K562 (cell line): ENCODE data around the gene CACNA2D2. TPM values are rescaled to one million over a fixed set of nuclear protein-coding genes. Genes with fewer than 3 reads are reported as not detected.

ENCODE experiments used
- ATAC-seq: fragments of 200-7000 bp; cut with Tn5 transposase; 3 replicates; pipeline ENCODE4 v1.9.1; 2020; ENCODE audit warnings: moderate library complexity
- BruUV-seq: library from RNA; stranded (reverse); fragments of 400-500 nt; replicated peaks from 2 replicates; lab custom pipeline; 2021; lab: Mats Ljungman, UMichigan
- CTCF ChIA-PET: fragments of 300-600 bp; formaldehyde crosslinking; extraction: SDS; loops from one replicate; lab custom pipeline; 2021; ENCODE audit warnings: low intra/inter-chr PET ratio; lab: Yijun Ruan, JAX
- POLR2A ChIA-PET: fragments of 300-600, 350-650 bp; sonication (Branson Sonifier 250); formaldehyde crosslinking; extraction: SDS; loops from one replicate; lab custom pipeline; 2021; ENCODE audit warnings: antibody characterized with exemption, inconsistent platforms; lab: Yijun Ruan, JAX
- DNase-seq, 4 experiments: peaks; one replicate each; pipeline versions ENCODE4 v3.0.0 to v3.0.0-alpha.2; 2011 to 2018; ENCODE audit warnings: low spot score in 3 of 4, mixed read lengths in 3 of 4; ENCODE audit errors: extremely low read depth in 1 of 4
- FAIRE-seq: peaks from 2 replicates; lab custom pipeline; 2011; peaks lifted over from hg19 to GRCh38; lab: Jason Lieb, UNC
- H2AFZ ChIP-seq: 2 replicates; pipeline ENCODE4 v1.6.0; 2011; ENCODE audit warnings: low read depth, low read length, control low read depth, inconsistent platforms
- H3K27ac ChIP-seq: fragments of 200-600 bp; 3 replicates; pipeline ENCODE4 v1.8.0; 2011; ENCODE audit warnings: low read depth, mild to moderate bottlenecking, control low read depth, inconsistent platforms, low read length, moderate library complexity, mixed read lengths; ENCODE audit errors: extremely low read depth
- H3K27me3 ChIP-seq, 2 experiments: fragments of 300-600 bp in 1 of 2; 2 replicates in 1 of 2; 3 replicates in 1 of 2; pipeline versions ENCODE4 v1.6.0 to v1.8.0; 2011; ENCODE audit warnings: inconsistent platforms in 2 of 2, low read length in 2 of 2, mild to moderate bottlenecking in 1 of 2, mixed read lengths in 1 of 2, moderate library complexity in 1 of 2; ENCODE audit not compliant: control insufficient read depth in 2 of 2, insufficient read depth in 2 of 2
- H3K36me3 ChIP-seq: fragments of 300-600 bp; 3 replicates; pipeline ENCODE4 v1.8.0; 2011; ENCODE audit warnings: mild to moderate bottlenecking, low read length, inconsistent platforms; ENCODE audit not compliant: control insufficient read depth, insufficient read depth
- H3K4me1 ChIP-seq, 2 experiments: fragments of 200-600 bp in 1 of 2; replicated peaks in 1 of 2; 2 replicates in 1 of 2; 3 replicates in 1 of 2; pipeline versions ENCODE4 v1.5.1 to v1.8.0; 2011; ENCODE audit warnings: inconsistent platforms in 2 of 2, low read length in 2 of 2, mild to moderate bottlenecking in 1 of 2, mixed read lengths in 1 of 2, moderate library complexity in 1 of 2; ENCODE audit not compliant: control insufficient read depth in 2 of 2, insufficient read depth in 2 of 2
- H3K4me2 ChIP-seq: 2 replicates; pipeline ENCODE4 v1.6.1; 2011; ENCODE audit warnings: low read length, control low read depth, inconsistent platforms, mixed read lengths; ENCODE audit not compliant: insufficient read depth
- H3K4me3 ChIP-seq: fragments of 200-600 bp; sonication (generic), shearing (Covaris generic); 2 replicates; pipeline ENCODE4 v1.5.1; 2016; ENCODE audit warnings: control low read depth, inconsistent platforms
- H3K79me2 ChIP-seq: fragments of 200-600 bp; 3 replicates; pipeline ENCODE4 v1.8.0; 2011; ENCODE audit warnings: low read length, inconsistent platforms; ENCODE audit not compliant: control insufficient read depth, insufficient read depth
- H3K9ac ChIP-seq, 2 experiments: 2 replicates each; pipeline versions ENCODE4 v1.6.0 to v1.6.1; 2011; ENCODE audit warnings: low read depth in 2 of 2, low read length in 2 of 2, control low read depth in 1 of 2, inconsistent platforms in 1 of 2, mild to moderate bottlenecking in 1 of 2, mixed read lengths in 1 of 2; ENCODE audit not compliant: insufficient read depth in 1 of 2
- H3K9me1 ChIP-seq: one replicate; pipeline ENCODE4 v1.6.0; 2011; ENCODE audit warnings: inconsistent platforms, mild to moderate bottlenecking, low read length, moderate library complexity; ENCODE audit not compliant: control insufficient read depth, insufficient read depth
- H3K9me3 ChIP-seq: replicated peaks from 2 replicates; pipeline ENCODE4 v1.5.1; 2011; ENCODE audit warnings: low read depth, low read length, inconsistent platforms; ENCODE audit not compliant: control insufficient read depth, insufficient read depth
- H4K20me1 ChIP-seq: replicated peaks from 2 replicates; pipeline ENCODE4 v1.6.1; 2011; ENCODE audit warnings: low read length, inconsistent platforms, mixed read lengths; ENCODE audit not compliant: control insufficient read depth, insufficient read depth
- EGR1 ChIP-seq: fragments of 450-650 bp; conservative IDR thresholded peaks from 2 replicates; pipeline ENCODE4 v1.6.1; 2017; ENCODE audit warnings: mild to moderate bottlenecking
- MBD2 ChIP-seq: sonication (generic); IDR thresholded peaks from 2 replicates; pipeline ENCODE4 v1.6.1; 2016; ENCODE audit warnings: low read depth, borderline replicate concordance
- NCOA1 ChIP-seq: fragments of 450-650 bp; IDR thresholded peaks from 2 replicates; pipeline ENCODE4 v1.6.1; 2016; ENCODE audit warnings: low read depth
- PREB ChIP-seq: sonication (generic); formaldehyde crosslinking; IDR thresholded peaks from 2 replicates; pipeline ENCODE4 v1.8.1; 2023; ENCODE audit warnings: mild to moderate bottlenecking, missing genetic modification reagents
- RAD21 ChIP-seq, 2 experiments: fragments of 250-450 bp in 1 of 2; fragments of 450-650 bp in 1 of 2; sonication (Bioruptor Pico) in 1 of 2; formaldehyde crosslinking in 1 of 2; IDR thresholded peaks in 1 of 2; conservative IDR thresholded peaks in 1 of 2; 2 replicates each; pipeline versions ENCODE4 v1.4.0 to v1.8.0; 2020 to 2022; ENCODE audit warnings: mild to moderate bottlenecking in 2 of 2, moderate library complexity in 1 of 2
- TFAP4 ChIP-seq: sonication (generic); formaldehyde crosslinking; IDR thresholded peaks from 2 replicates; pipeline ENCODE4 v1.8.0; 2022; ENCODE audit warnings: missing genetic modification reagents, mild to moderate bottlenecking, moderate library complexity, borderline replicate concordance
- ZNF395 ChIP-seq: fragments of 200-800 bp; sonication (Bioruptor generic); IDR thresholded peaks from 2 replicates; pipeline ENCODE4 v1.6.1; 2017; ENCODE audit warnings: missing genetic modification characterization, missing compliant biosample characterization
- ZNF764 ChIP-seq: fragments of 250-450 bp; sonication (Bioruptor Pico); IDR thresholded peaks from 2 replicates; pipeline ENCODE4 v1.4.0; 2020; ENCODE audit warnings: low read depth, mild to moderate bottlenecking, moderate library complexity
- WGBS: fragments of 100-300 bp; shearing (Covaris generic); methylation state at CpG from one replicate; pipeline ENCODE4 v1.1.6; 2016; ENCODE audit warnings: low coverage, mixed read lengths; ENCODE audit not compliant: insufficient coverage; ENCODE audit errors: missing lambda C conversion rate; 5-methylcytosine and 5-hydroxymethylcytosine counted together
- in situ Hi-C: fragments of 300-500 bp; cut with MboI; formaldehyde crosslinking; loops from 4 replicates; pipeline ENCODE4 v1.15.0; 2018; ENCODE audit warnings: inconsistent platforms, mixed read lengths
- intact Hi-C: fragments of 100-400 bp; cut with micrococcal nuclease; formaldehyde crosslinking; loops from 2 replicates; pipeline ENCODE4 v1.14.2; 2022
- polyA plus RNA-seq, 8 experiments: library from polyadenylated mRNA; depleted of rRNA in 4 of 8; stranded (reverse) in 5 of 8; unstranded in 3 of 8; fragments of >200 nt; fragmentation: Nextera tagmentation in 2 of 8; fragmentation: Illumina TruSeq in 1 of 8; extraction: Ambion mirVana in 2 of 8; extraction: Trizol in 1 of 8; gene quantifications; 2 replicates each; pipeline versions ENCODE4 v1.2.1 to v1.2.3, GENCODE V29; 2011 to 2014; ENCODE audit warnings: inconsistent platforms in 1 of 8, missing spikeins in 1 of 8
- total RNA-seq, 7 experiments: library from RNA; depleted of rRNA in 6 of 7; stranded (reverse); fragments of >200 nt in 6 of 7; fragmentation: Illumina TruSeq in 2 of 7; extraction: Trizol in 2 of 7; gene quantifications; 2 replicates each; pipeline versions ENCODE4 v1.2.1 to v1.2.3, GENCODE V29; 2011 to 2021; ENCODE audit warnings: low replicate concordance in 1 of 7

Gene CACNA2D2
- total and polyA plus RNA-seq, 9 of the 15 experiments (the other 6 are each of a cell fraction or from before 2014, with no cell fraction given), result 0.11 to 0.58 (median 0.36) TPM; not detected in 2

- peak; percentile 57 to 70 for TF ChIP-seq RAD21 (CRISPR knock-in tag; conservative IDR thresholded peaks at IDR 0.05 in 1 of 2, IDR thresholded peaks at IDR 0.05 in 1 of 2)
- TF ChIP-seq, all 486 proteins: peak for 6
Measured at GRCh38 chr3:50550079-50550736, 46.8 kb upstream of the CACNA2D2 start (continued).

GRCh38 chr3:50549226-50549625, 45.8 kb upstream of the CACNA2D2 start:
- peak overlapping the region in 1 of 2 experiments; percentile 79; a peak in 1 of 4 replicates for H3K9ac ChIP-seq
- in situ Hi-C loops, result loop anchor here (5.0 kb wide), 1 partner anchor 37 kb away; no protein-coding TSS in a partner anchor

More at GRCh38 chr3:50549226-50549625, 45.8 kb upstream of the CACNA2D2 start:
- H3K9me1 ChIP-seq, result no peaks in the 10 kb centered on the region
- no peak overlapping the region for H3K4me3 ChIP-seq
- H3K27ac ChIP-seq, result no peak overlapping the region
- H3K79me2 ChIP-seq, result no peaks in the 10 kb centered on the region
- H3K36me3 ChIP-seq, result no peaks in the 10 kb centered on the region
- no peaks in the 10 kb centered on the region for H4K20me1 ChIP-seq
- H3K4me2 ChIP-seq, result no peak overlapping the region
- no peak for FAIRE-seq
- no peak for ATAC-seq
- ChIA-PET POLR2A (interaction anchor here (0.6 kb wide), 1 partner anchor 1243 kb away, joined by 3 read pairs; no protein-coding TSS in a partner anchor), CTCF (interaction anchor here (0.9 to 2.2 kb wide), 2 partner anchors 113 to 178 kb away, joined by 3 to 11 read pairs; no protein-coding TSS in a partner anchor)
- no peaks in the 10 kb centered on the region for H3K9me3 ChIP-seq
- H3K27me3 ChIP-seq, result no peaks in the 10 kb centered on the region
- BruUV-seq, result no TSS peak
- H3K4me1 ChIP-seq, result peaks cover 0 to 6% of the 10 kb centered on the region in 2 experiments; a peak in 2 of 5 replicates
- H2AFZ ChIP-seq, result no peak overlapping the region
- intact Hi-C loops, result no loop called here
- 61% methylated on average over 3 of the region's 3 CpGs for WGBS
- no peak for DNase-seq
- TF ChIP-seq MBD2 (no peak), EGR1 (no peak), NCOA1 (no peak), TFAP4 (CRISPR knock-in tag) (no peak), ZNF764 (CRISPR knock-in tag) (no peak), PREB (no peak), ZNF395 (no peak)
